Adrenal gland (tissue), 12 donors: ENCODE results near the gene LYZL6. TPM values are rescaled to one million over a fixed set of nuclear protein-coding genes. Genes with fewer than 3 reads are reported as not detected.

Source experiments
- DNase-seq, 7 donors: peaks; one replicate each; pipeline ENCODE4 v3.0.0-alpha.2; 2019 to 2020
- H3K27ac ChIP-seq, 5 donors: fragments of 200-600 bp; sonication (generic) in 4 of 5; 1 replicate in 3 of 5; 2 replicates in 2 of 5; pipeline versions ENCODE4 v1.5.1 to v1.8.0; 2016 to 2020; ENCODE audit warnings: mild to moderate bottlenecking in 1 of 5
- H3K27me3 ChIP-seq: fragments of 200-600 bp; 2 replicates; pipeline ENCODE4 v1.8.0; 2021
- H3K36me3 ChIP-seq, 2 donors: fragments of 200-600 bp; replicated peaks in 1 of 2; 1 replicate in 1 of 2; 2 replicates in 1 of 2; pipeline versions ENCODE4 v1.5.1 to v1.8.0; 2018 to 2022
- H3K4me1 ChIP-seq, 2 donors: fragments of 200-600 bp; replicated peaks in 1 of 2; 1 replicate in 1 of 2; 2 replicates in 1 of 2; pipeline versions ENCODE4 v1.5.1 to v1.8.0; 2018 to 2021
- H3K4me3 ChIP-seq, 4 donors: fragments of 200-600 bp; sonication (generic) in 3 of 4; one replicate each; pipeline ENCODE4 v1.5.1; 2016 to 2018
- H3K9me3 ChIP-seq, 3 donors: fragments of 200-600 bp; sonication (generic) in 1 of 3; replicated peaks in 1 of 3; 1 replicate in 2 of 3; 2 replicates in 1 of 3; pipeline versions ENCODE4 v1.5.1 to v1.8.0; 2016 to 2021
- CTCF ChIP-seq, 6 experiments: fragments of 450-650 bp in 4 of 6; fragments of 200-600 bp in 2 of 6; sonication (generic) in 1 of 6; IDR thresholded peaks; 1 replicate in 5 of 6; 2 replicates in 1 of 6; pipeline versions ENCODE4 v1.5.1 to v1.8.0; 2016 to 2021; ENCODE audit warnings: antibody characterized with exemption in 6 of 6, mild to moderate bottlenecking in 2 of 6, moderate library complexity in 1 of 6
- POLR2A ChIP-seq, 2 donors: fragments of 450-650 bp; IDR thresholded peaks; one replicate each; pipeline ENCODE4 v1.6.1; 2017; ENCODE audit warnings: antibody characterized with exemption in 2 of 2, mild to moderate bottlenecking in 2 of 2, moderate library complexity in 1 of 2
- WGBS, 4 donors: extraction: QIAGEN DNeasy Blood & Tissue Kit in 2 of 4; methylation state at CpG; one replicate each; pipeline versions ENCODE4 v1.1.5 to v1.1.7; 2013 to 2017; 5-methylcytosine and 5-hydroxymethylcytosine counted together
- intact Hi-C, 2 donors: fragments of 100-400 bp; cut with DNase I; formaldehyde crosslinking; loops; one replicate each; pipeline versions ENCODE4 v1.14.1 to v1.15.0; 2022 to 2023
- polyA plus RNA-seq, 3 donors: library from polyadenylated mRNA; stranded (reverse); fragments of 200-250 nt in 2 of 3; fragments of 350-450 nt in 1 of 3; fragmentation: Illumina TruSeq in 1 of 3; extraction: RNeasy Lipid Tissue Mini Kit (QIAGEN cat#74804) in 1 of 3; gene quantifications; one replicate each; pipeline ENCODE4 v1.2.3, GENCODE V29; 2013 to 2014
- total RNA-seq, 9 donors: library from RNA; depleted of rRNA in 4 of 9; stranded (reverse); fragments of >200 nt in 4 of 9; fragments of 120-200 nt in 1 of 9; fragmentation: NEBNext Ultra II Directional in 1 of 9; extraction: Animal tissue kit (Norgen Biotek cat#: 25700) in 1 of 9; gene quantifications; one replicate each; pipeline versions ENCODE4 v1.1.0 to v1.2.4, GENCODE V29; 2013 to 2023
- donor health status: healthy with polysubstance abuse.
- donor health status: Bipolar disorder and iron deficiency.
- donor health status: DM: yes; HTN: yes; CAD: no.
- donor health status: DM: no; HTN: no; CAD: no.
- donor health status: DM: no; HTN: no; CAD: no.
- donor health status: DM: yes; HTN: yes; CAD: no.

The LYZL6 gene
- total and polyA plus RNA-seq, 12 donors, result not detected

- DNase-seq, result no peak
- H3K36me3 ChIP-seq, result no peaks in the 10 kb centered on the region
- intact Hi-C loops, result no loop called here
- H3K27me3 ChIP-seq, result no peaks in the 10 kb centered on the region
- H3K4me3 ChIP-seq, result no peak overlapping the region
- no peak for TF ChIP-seq POLR2A (IDR thresholded peaks at IDR 0.05)
- no peak for TF ChIP-seq CTCF (IDR thresholded peaks at IDR 0.05)
- no peaks in the 10 kb centered on the region for H3K9me3 ChIP-seq
- no peak overlapping the region for H3K27ac ChIP-seq
- WGBS, 4 donors, result 63 to 86% (median 72%) methylated on average over 11 to 14 of the region's 14 CpGs
- no peaks in the 10 kb centered on the region for H3K4me1 ChIP-seq
These were observed 47.6 kb downstream of the LYZL6 start for GRCh38 chr17:35895636-35896587.

- Histone ChIP-seq H3K27me3 (no peaks in the 10 kb centered on the region), H3K4me1 (no peaks in the 10 kb centered on the region), H3K36me3 (no peaks in the 10 kb centered on the region), H3K27ac (no peak overlapping the region), H3K9me3 (no peaks in the 10 kb centered on the region), H3K4me3 (no peak overlapping the region)
- TF ChIP-seq POLR2A (IDR thresholded peaks at IDR 0.05) (no peak), CTCF (IDR thresholded peaks at IDR 0.05) (no peak)
- no peak for DNase-seq
- intact Hi-C loops, result no loop called here
- WGBS, 4 donors, result 86 to 94% (median 92%) methylated on average over 7 of the region's 7 CpGs
These were observed 49.3 kb downstream of the LYZL6 start for GRCh38 chr17:35894206-35894605.

- Histone ChIP-seq H3K27me3 (no peaks in the 10 kb centered on the region), H3K4me3 (no peak overlapping the region), H3K9me3 (no peaks in the 10 kb centered on the region), H3K4me1 (no peaks in the 10 kb centered on the region), H3K27ac (no peak overlapping the region), H3K36me3 (no peaks in the 10 kb centered on the region)
- 88 to 95% (median 93%) methylated on average over 4 of the region's 4 CpGs for WGBS, 4 donors
- intact Hi-C loops, result no loop called here
- no peak for DNase-seq
- TF ChIP-seq CTCF (IDR thresholded peaks at IDR 0.05), result no peak
- no peak for TF ChIP-seq POLR2A (IDR thresholded peaks at IDR 0.05)
These were observed 49.8 kb downstream of the LYZL6 start for GRCh38 chr17:35893751-35894150.

- no peaks in the 10 kb centered on the region for H3K4me1 ChIP-seq
- no peak overlapping the region for H3K4me3 ChIP-seq
- H3K27me3 ChIP-seq, result no peaks in the 10 kb centered on the region
- peak in 1 of 7 donors; percentile 26 for DNase-seq
- H3K27ac ChIP-seq, result no peak overlapping the region
- intact Hi-C loops, result no loop called here
- H3K9me3 ChIP-seq, result no peaks in the 10 kb centered on the region
- TF ChIP-seq CTCF (IDR thresholded peaks at IDR 0.05), result no peak
- TF ChIP-seq POLR2A (IDR thresholded peaks at IDR 0.05), result no peak
- no peaks in the 10 kb centered on the region for H3K36me3 ChIP-seq
- 54 to 61% (median 58%) methylated on average over 6 of the region's 6 CpGs for WGBS, 4 donors
These were observed 51.1 kb downstream of the LYZL6 start for GRCh38 chr17:35892091-35893035.
